Psoas muscle (tissue), 8 donors: ENCODE results near the gene SELENOI. TPM values are rescaled to one million over a fixed set of nuclear protein-coding genes. Genes with fewer than 3 reads are reported as not detected.
A peak's percentile ranks its signal among the peaks of the same experiment; 100 is the strongest.

Experiments used
- ATAC-seq, 4 donors: fragments of 200-7000 bp; cut with Tn5 transposase; one replicate each; pipeline ENCODE4 v1.9.1; 2020; ENCODE audit warnings: moderate library complexity in 3 of 4, mild to moderate bottlenecking in 2 of 4
- DNase-seq, 2 donors: peaks; one replicate each; pipeline ENCODE4 v3.0.0-alpha.2; 2020
- H3K27ac ChIP-seq: fragments of 200-600 bp; one replicate; pipeline ENCODE4 v1.8.0; 2022
- H3K27me3 ChIP-seq, 3 donors: fragments of 200-600 bp in 1 of 3; one replicate each; pipeline versions ENCODE4 v1.6.1 to v1.8.0; 2013 to 2022; ENCODE audit warnings: low read length in 2 of 3, mild to moderate bottlenecking in 2 of 3, moderate library complexity in 1 of 3; ENCODE audit not compliant: insufficient read depth in 3 of 3
- H3K36me3 ChIP-seq, 2 donors: fragments of 200-600 bp in 1 of 2; one replicate each; pipeline versions ENCODE4 v1.6.1 to v1.8.0; 2013 to 2022; ENCODE audit warnings: low read depth in 1 of 2, mild to moderate bottlenecking in 1 of 2, moderate library complexity in 1 of 2; ENCODE audit not compliant: insufficient read depth in 1 of 2
- H3K4me1 ChIP-seq: fragments of 200-600 bp; one replicate; pipeline ENCODE4 v1.8.0; 2022
- H3K4me3 ChIP-seq: fragments of 200-600 bp; one replicate; pipeline ENCODE4 v1.8.0; 2022; ENCODE audit warnings: mild to moderate bottlenecking
- H3K9me3 ChIP-seq: fragments of 200-600 bp; one replicate; pipeline ENCODE4 v1.8.0; 2022
- CTCF ChIP-seq: fragments of 200-600 bp; IDR thresholded peaks from one replicate; pipeline ENCODE4 v1.8.0; 2022; ENCODE audit warnings: antibody characterized with exemption
- WGBS, 3 donors: extraction: QIAGEN DNeasy Blood & Tissue Kit; methylation state at CpG; one replicate each; pipeline versions ENCODE4 v1.1.6 to v1.1.7; 2013; 5-methylcytosine and 5-hydroxymethylcytosine counted together
- intact Hi-C, 2 donors: fragments of 100-400 bp; cut with DNase I; formaldehyde crosslinking; loops; one replicate each; pipeline versions ENCODE4 v1.11.0 to v1.14.2; 2022
- polyA plus RNA-seq, 3 donors: library from polyadenylated mRNA; stranded (reverse); fragments of 200-250 nt; gene quantifications; one replicate each; pipeline ENCODE4 v1.2.3, GENCODE V29; 2013
- total RNA-seq, 4 donors: library from RNA; stranded (reverse); fragmentation: NEBNext Ultra II Directional in 2 of 4; extraction: Animal tissue kit (Norgen Biotek cat#: 25700) in 2 of 4; gene quantifications; one replicate each; pipeline versions ENCODE4 v1.2.1 to v1.2.4, GENCODE V29; 2021 to 2023
- donor health status: healthy with polysubstance abuse.
- donor health status: DM: no; HTN: no; CAD: no; lungs with moderate emphysema.
- donor health status: Bipolar disorder and iron deficiency.
- donor health status: healthy.
- donor health status: DM: yes; HTN: yes; CAD: no.
- donor health status: DM: no; HTN: no; CAD: no.
- donor health status: DM: no; HTN: no; CAD: no.
- donor health status: DM: yes; HTN: yes; CAD: no.

Gene SELENOI
- total and polyA plus RNA-seq, 7 donors = 3.7 to 40.5 (median 15.7) TPM

GRCh38 chr2:26442707-26443106, 96.8 kb downstream of the SELENOI start:
- no peak for ATAC-seq
- no peak overlapping the region for H3K27ac ChIP-seq
- no peaks in the 10 kb centered on the region for H3K9me3 ChIP-seq
- intact Hi-C loops = no loop called here
- no peaks in the 10 kb centered on the region for H3K27me3 ChIP-seq
- no peaks in the 10 kb centered on the region for H3K36me3 ChIP-seq
- H3K4me1 ChIP-seq = no peaks in the 10 kb centered on the region
- no peak for DNase-seq
- H3K4me3 ChIP-seq = no peak overlapping the region
- no peak for TF ChIP-seq CTCF
- 73% methylated on average over 3 of the region's 3 CpGs for WGBS, 3 donors

- Histone ChIP-seq H3K4me3 (no peak overlapping the region), H3K9me3 (no peaks in the 10 kb centered on the region), H3K27ac (no peak overlapping the region), H3K36me3 (no peaks in the 10 kb centered on the region), H3K4me1 (no peaks in the 10 kb centered on the region), H3K27me3 (no peaks in the 10 kb centered on the region)
- intact Hi-C loops = loop anchor here in 1 of 2 donors (2.0 kb wide), 1 partner anchor 67 kb away; no protein-coding TSS in a partner anchor
- no peak for TF ChIP-seq CTCF
- DNase-seq = no peak
- WGBS, 3 donors = 39 to 57% (median 40%) methylated on average over 7 of the region's 7 CpGs
- ATAC-seq = peak; percentile 52 to 98 (median 91)
These were observed 98.3 kb downstream of the SELENOI start for GRCh38 chr2:26444236-26444635.

Other genes starting within 250 kb of the SELENOI start
- 1 to 10 TPM; 1.2 to 5.5 (median 2.5) TPM for gene GAREM2, start 173.1 kb upstream of the SELENOI start, total RNA-seq
- gene GAREM2, start 173.1 kb upstream of the SELENOI start, polyA plus RNA-seq = 1 to 10 TPM in 1 of 3 donors, under 1 TPM in 2; 0.39 to 1.4 (median 0.51) TPM
- gene HADHA, start 101.5 kb upstream of the SELENOI start, total RNA-seq = 100 to 1,000 TPM; 294 to 617 (median 391) TPM
- 100 to 1,000 TPM; 195 to 370 (median 350) TPM for gene HADHA, start 101.5 kb upstream of the SELENOI start, polyA plus RNA-seq
- gene HADHB, start 101.2 kb upstream of the SELENOI start, total RNA-seq = 1,000 to 10,000 TPM in 1 of 4 donors, 100 to 1,000 TPM in 3; 562 to 1,153 (median 698) TPM
- gene HADHB, start 101.2 kb upstream of the SELENOI start, polyA plus RNA-seq = 100 to 1,000 TPM; 447 to 626 (median 616) TPM
- gene ADGRF3, start 646 bp downstream of the SELENOI start, total RNA-seq = under 1 TPM in 2 of 4 donors, not detected in 2; 0.17 to 0.48 TPM
- gene ADGRF3, start 646 bp downstream of the SELENOI start, polyA plus RNA-seq = under 1 TPM in 2 of 3 donors, not detected in 1; 0.03 to 0.19 TPM
- gene DRC1, start 55.8 kb downstream of the SELENOI start, total RNA-seq = under 1 TPM in 2 of 4 donors, not detected in 2; 0.10 to 0.15 TPM
- gene DRC1, start 55.8 kb downstream of the SELENOI start, polyA plus RNA-seq = under 1 TPM in 2 of 3 donors, not detected in 1; 0.04 to 0.06 TPM
- 1 to 10 TPM in 2 of 4 donors, under 1 TPM in 2; 0.34 to 2.2 (median 1.1) TPM for gene OTOF, start 132.0 kb downstream of the SELENOI start, total RNA-seq
- under 1 TPM; 0.14 to 0.16 (median 0.14) TPM for gene OTOF, start 132.0 kb downstream of the SELENOI start, polyA plus RNA-seq